GM18873 (cell line): Measurements from ENCODE around the gene PGLYRP4.
"Not testable (repeated sequence)": the region's sequence is repeated elsewhere in the genome, so short reads cannot be mapped to it uniquely, and the experiment has no call there.

Experiments
- ATAC-seq: cut with Tn5 transposase; IDR thresholded peaks from one replicate; pipeline ENCODE4 v1.9.1; 2021; ENCODE audit warnings: mild to moderate bottlenecking, moderate library complexity, moderate number of reproducible peaks; ENCODE audit not compliant: unreplicated experiment, low FRiP score

Gene PGLYRP4

GRCh38 chr1:153357853-153358690 is 9.4 kb upstream of the PGLYRP4 start, which contains the start of gene S100A9:
S100A9 (plus strand) TSS chr1:153357854; CDS start chr1:153358284, 430 bp downstream.
- no peak for ATAC-seq

DNA sequence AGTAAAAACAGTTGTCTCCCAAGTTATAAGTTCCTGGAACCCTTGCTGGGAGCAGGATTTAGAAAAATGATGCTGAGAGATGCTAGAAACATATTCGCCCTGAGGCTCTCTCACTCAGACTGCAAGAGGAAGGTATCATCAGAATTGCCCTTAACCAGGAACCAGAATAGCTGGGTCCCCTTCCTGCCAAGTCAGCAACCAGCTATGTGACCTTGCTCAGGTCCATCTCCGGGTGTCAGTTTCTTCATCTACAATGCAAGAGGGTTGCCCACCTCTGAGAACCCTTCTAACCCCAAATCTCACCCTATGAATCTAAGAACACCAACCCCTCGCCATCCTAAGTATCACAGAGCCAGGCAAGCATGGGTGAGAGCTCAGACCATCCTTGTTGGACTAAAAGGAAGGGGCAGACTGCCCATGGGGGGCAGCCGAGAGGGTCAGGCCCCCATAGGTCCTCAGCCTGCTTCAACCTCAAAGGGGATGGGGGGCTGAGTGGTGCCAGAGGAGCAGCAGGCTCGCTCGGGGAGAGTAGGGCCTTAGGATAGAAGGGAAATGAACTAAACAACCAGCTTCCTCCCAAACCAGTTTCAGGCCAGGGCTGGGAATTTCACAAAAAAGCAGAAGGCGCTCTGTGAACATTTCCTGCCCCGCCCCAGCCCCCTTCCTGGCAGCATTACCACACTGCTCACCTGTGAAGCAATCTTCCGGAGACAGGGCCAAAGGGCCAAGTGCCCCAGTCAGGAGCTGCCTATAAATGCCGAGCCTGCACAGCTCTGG is 8.6 kb upstream of the PGLYRP4 start:
- ATAC-seq = no peak

DNA sequence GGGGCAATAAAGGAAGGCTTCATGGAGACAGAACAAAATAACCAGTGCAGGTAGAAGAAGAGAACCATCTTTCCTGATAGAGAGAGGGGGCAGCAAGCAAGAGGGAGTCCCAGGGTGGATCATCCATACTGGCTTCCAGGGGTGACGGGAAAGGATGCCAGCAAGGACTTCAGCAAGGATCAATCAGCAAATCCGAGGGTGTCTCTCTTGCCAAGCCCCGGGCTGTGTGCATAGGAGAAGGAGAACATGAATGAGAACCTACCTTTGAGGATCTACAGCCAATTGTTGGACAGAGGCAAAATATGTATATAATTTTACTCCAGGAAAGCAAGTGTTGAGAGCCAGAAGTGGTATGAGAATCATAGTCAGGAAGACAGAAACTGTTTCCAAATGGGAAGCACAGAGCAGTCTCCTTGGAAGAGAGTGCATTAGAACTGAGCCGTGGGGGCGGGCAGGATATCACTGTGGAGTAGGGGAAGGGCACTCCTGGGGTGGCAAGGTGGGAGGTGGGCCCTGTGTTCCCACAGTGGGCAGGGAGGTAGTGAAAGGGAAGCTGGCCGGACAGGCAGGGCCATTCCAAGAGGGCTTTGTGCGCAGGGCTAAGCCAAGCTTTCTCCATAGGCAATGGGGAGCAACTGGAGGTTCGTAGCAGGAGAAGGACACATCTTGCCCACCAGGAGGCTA is 7.9 kb upstream of the PGLYRP4 start:
- ATAC-seq = no peak

GRCh38 chr1:153355445-153356071 is 6.9 kb upstream of the PGLYRP4 start:
- ATAC-seq = no peak

DNA sequence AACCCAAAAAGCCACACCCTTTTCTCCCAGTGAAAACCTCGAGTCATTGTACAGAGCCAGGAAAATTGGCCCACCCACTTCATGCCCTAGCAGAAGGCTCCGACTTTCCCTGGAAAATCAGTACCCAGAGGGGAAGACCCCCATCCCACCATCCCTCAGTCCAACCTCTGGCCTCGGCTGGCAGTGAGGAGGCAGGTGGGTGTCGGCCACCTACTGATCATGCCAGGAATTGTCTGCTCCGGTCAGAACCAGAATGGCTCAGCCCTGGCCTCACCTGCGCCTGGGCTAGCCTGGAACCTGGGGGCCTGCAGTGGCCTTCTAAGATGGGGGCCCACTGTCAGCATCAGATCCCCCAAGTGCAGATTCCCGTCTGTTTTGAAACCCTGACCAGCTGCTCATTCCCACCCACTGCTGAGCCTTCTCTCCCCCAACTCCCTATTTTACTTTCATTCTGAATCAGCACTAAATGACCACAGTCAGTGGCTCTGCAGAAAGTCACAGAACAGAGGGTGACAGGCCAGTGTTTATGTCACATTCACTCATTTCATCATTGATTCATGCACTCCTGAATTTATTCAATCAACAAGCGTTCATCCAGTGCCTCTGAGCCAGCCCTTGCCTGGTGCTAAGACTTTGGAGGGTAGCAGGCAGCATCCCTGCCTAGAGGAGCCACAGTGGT is 6.0 kb upstream of the PGLYRP4 start:
- ATAC-seq = no peak

GRCh38 chr1:153353226-153353947 is 4.7 kb upstream of the PGLYRP4 start:
- no peak for ATAC-seq

DNA sequence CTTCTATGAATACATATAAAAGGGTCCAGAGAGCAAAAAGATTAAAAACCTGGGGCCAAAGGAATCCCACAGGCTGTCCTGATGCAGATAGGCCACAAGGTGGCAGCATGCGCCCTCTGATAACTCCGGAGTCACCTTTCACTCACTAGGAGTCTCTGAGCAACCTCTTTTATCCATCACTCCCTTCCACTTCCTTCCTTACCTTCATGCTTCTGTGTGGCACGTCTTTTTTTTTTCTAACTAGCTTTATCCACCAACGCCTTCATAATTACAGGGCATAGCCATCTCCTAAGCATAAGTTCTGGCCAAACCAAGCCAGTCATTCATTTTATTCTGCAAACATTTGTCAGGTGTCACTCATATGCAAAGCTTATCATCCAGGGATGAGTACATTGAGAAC is 3.9 kb upstream of the PGLYRP4 start:
- ATAC-seq = no peak

GRCh38 chr1:153350321-153350957 is 1.8 kb upstream of the PGLYRP4 start:
- ATAC-seq = no peak

DNA sequence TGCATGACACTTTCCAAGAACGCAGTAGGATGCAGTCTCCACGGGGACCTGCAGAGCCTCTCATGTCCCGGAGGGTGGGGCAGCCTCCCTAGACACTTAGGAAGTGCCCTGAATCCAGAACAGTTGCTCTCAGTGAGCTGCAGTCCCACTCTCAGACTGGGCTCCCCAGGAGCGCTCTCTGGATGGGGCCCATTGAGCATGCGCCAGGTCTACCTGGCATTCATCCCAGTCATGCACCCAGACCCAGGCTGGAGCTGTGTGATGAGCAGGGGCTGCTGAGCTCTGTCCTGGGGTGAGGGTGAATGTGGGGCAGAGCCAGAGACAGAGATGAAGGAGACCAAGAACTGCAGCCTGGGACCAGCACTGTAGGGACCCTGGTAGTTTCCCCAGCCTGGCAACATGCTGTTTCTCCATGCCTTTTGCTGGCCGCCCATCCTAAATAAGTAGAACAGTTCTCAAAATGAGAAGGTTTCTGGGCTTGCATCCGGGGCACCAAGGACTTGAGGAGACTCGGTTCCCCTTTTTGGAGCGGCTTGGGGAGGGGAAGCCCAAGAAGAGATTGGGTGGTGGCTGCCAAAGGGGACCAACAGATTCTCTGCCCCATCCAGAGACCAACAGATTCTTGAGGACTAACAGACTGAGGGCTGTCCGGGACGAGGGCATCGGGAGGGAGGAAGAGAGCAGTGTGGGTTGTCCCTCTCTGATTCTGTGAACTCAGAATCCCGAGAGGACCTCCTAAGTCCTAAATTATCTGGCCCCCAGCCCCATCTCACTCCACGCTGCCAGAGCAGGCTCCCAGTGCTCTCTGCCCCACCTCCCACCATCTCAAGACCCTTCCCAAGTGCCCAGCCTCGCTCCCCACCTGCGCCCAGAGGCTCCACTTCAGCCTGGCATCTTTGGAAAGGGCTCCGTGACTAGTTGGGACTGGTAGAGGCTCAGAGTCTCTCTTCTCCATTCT is 1.0 kb upstream of the PGLYRP4 start:
- ATAC-seq = no peak

- no peak for ATAC-seq
Observed at GRCh38 chr1:153347856-153348255, 785 bp downstream of the PGLYRP4 start.

GRCh38 chr1:153347049-153347448 is 1.6 kb downstream of the PGLYRP4 start:
- ATAC-seq = not testable (repeated sequence)

DNA sequence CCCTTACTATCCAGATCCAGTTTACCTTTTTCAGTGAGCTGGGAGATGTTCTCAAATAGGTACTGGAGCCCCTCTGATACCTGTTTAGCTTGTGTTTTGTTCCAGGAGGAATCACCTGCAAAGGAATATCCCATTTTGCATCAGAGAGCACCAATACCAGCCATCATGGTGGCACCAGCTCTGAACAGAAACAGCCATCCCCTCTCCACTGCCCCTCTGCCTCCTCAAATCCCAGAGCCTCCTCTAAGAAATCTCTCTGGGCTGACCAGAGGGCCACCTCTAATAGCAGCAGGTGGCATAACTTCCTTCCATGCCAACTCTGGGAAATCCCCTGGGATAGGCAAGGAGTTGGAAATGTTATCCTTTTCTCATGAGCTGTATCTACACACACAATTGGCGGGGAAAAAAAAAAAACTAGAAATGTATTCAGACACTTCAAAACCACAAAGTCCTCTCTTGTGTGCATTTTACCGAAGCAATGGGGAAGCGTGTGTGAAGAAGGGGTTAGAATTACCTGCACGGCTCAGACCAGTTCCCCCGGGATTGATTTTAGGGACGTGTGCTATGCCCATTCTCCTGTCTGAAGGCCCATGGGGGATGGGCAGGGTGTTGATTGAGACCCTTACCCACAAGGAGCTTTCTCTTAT is 2.4 kb downstream of the PGLYRP4 start:
- no peak for ATAC-seq

DNA sequence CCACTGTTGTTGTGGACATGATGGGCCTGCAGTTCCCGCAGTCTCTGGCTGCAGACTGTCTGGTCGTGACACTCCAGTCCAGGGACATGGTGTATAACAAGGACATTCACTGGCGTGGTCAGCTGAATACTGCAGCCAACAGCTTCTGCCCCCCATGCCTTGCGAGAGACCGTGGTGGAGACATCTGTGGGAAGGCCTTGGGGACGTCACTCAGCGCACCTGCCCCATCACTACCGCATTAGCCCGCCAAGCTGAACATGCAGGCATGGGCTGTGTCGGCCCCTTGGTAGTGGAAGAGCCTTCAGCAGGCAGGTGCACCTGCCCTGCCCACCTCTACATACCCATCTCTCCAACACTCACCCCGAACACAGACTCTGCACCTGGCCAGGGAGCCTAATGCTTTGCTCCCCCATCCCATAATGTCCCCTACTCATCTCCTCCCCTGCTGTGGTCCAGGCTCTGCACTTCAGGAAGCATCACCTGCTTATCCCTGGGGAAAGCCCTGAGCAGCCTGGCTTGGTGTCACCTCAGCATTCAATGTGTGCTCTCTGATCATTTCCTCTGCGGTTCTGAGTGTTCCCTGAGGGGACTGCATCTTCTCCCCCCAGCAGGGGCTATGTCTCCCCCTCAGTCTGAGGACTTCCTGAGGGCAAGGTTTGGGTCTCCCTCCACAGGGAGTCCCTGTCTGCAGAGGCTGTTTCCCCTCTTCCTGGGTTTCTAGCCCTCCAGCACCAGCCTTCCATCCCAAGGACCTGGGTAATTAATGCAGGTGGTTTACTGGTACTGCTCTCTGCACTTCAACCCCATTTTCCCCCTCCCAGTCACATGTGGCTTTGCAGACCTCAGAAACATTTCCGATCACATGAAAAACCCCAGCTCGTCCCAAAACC is 3.2 kb downstream of the PGLYRP4 start:
- no peak for ATAC-seq

- no peak for ATAC-seq
Observed at GRCh38 chr1:153344718-153345025, 4.0 kb downstream of the PGLYRP4 start.

DNA sequence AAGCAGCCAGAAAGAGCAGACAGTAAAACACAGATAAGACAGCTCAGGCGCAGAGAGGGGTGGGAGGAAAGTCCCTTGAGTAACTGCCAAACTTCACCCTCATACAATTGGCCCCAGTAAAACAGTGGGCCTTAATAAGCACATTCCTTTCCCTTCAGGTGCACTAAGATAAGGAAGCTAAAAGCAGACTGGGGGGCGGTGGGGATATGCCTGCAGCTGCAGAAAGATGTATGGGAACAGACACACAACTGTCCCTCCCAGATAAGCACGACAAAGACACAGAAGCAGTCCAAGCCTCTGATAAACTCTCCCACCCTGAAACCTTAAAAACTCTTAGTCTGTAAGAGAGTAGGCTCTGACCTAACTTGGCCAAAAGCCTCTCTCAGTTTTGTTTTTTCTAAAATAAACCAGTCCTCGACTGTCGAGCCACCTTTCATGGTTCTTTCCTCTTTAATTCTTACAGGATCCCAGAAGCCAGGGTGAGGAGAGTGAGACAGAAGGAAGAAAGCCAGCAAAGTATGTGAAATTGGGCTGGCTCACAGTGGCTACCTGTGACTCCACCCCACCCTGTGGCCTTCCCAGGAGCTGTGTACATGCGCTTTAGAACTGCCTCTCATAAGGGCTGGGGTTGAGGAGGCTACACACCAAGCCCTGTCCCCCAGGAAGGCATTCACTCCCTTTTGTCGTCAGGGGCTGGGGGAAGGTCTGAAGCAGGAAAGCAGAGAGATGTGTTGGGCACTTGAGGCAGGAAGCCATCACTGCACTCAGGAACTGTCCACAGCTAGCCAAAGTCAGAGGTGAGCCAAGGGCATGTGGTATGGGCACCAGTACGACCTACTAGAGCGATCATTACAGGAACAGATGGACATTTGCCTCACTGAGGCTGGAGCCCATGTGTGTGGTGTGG is 4.6 kb downstream of the PGLYRP4 start:
- no peak for ATAC-seq
